Left renal cortex interstitium (tissue), 4 donors: Measurements from ENCODE around the gene IFT43. TPM values are rescaled to one million over a fixed set of nuclear protein-coding genes. Genes with fewer than 3 reads are reported as not detected.

Experiments used
- DNase-seq, 4 donors: peaks; one replicate each; pipeline ENCODE4 v3.0.0-alpha.2; 2013; ENCODE audit warnings: low read depth in 4 of 4, low spot score in 2 of 4, missing footprints in 1 of 4
- polyA plus RNA-seq, 4 donors: library from polyadenylated mRNA; unstranded; fragments of 120-200 nt; gene quantifications; one replicate each; pipeline ENCODE4 v1.2.1, GENCODE V29; 2013; ENCODE audit not compliant: insufficient read length in 4 of 4

IFT43 gene
- polyA plus RNA-seq: 10 to 100 TPM; 44.6 to 50.3 (median 48.3) TPM

GRCh38 chr14:75985618-75986438 lies at the start of gene IFT43:
IFT43 (plus strand) TSS chr14:75985763; CDS start chr14:75985787, 24 bp downstream.
- DNase-seq: peak in 3 of 4 donors; percentile 71 to 86 (median 85)

GRCh38 chr14:75939200-75939599 lies 46.4 kb upstream of the IFT43 start:
- no peak for DNase-seq

GRCh38 chr14:75941030-75941429 lies 44.5 kb upstream of the IFT43 start:
- no peak for DNase-seq

GRCh38 chr14:75944607-75945241 lies 40.8 kb upstream of the IFT43 start:
- DNase-seq: no peak

- no peak for DNase-seq
These were observed 38.8 kb upstream of the IFT43 start for GRCh38 chr14:75946785-75947184.

- DNase-seq: no peak
These were observed 33.1 kb upstream of the IFT43 start for GRCh38 chr14:75952489-75952888.

GRCh38 chr14:75959031-75959430 lies 26.5 kb upstream of the IFT43 start:
- no peak for DNase-seq

GRCh38 chr14:75960231-75960630 lies 25.3 kb upstream of the IFT43 start:
- no peak for DNase-seq

GRCh38 chr14:75961662-75962061 lies 23.9 kb upstream of the IFT43 start:
- no peak for DNase-seq

GRCh38 chr14:75967866-75968265 lies 17.7 kb upstream of the IFT43 start:
- DNase-seq: no peak

GRCh38 chr14:75968456-75968855 lies 17.1 kb upstream of the IFT43 start:
- no peak for DNase-seq

- no peak for DNase-seq
These were observed 16.4 kb upstream of the IFT43 start for GRCh38 chr14:75969126-75969525.

- no peak for DNase-seq
These were observed 15.7 kb upstream of the IFT43 start for GRCh38 chr14:75969891-75970290.

GRCh38 chr14:75970989-75971388 lies 14.6 kb upstream of the IFT43 start:
- no peak for DNase-seq

GRCh38 chr14:75971509-75971908 lies 14.1 kb upstream of the IFT43 start:
- DNase-seq: no peak

GRCh38 chr14:75972801-75973421 lies 12.7 kb upstream of the IFT43 start:
- DNase-seq: no peak

GRCh38 chr14:75976826-75977581 lies 8.6 kb upstream of the IFT43 start:
- no peak for DNase-seq

- no peak for DNase-seq
These were observed 8.0 kb upstream of the IFT43 start for GRCh38 chr14:75977582-75977943.

GRCh38 chr14:75978249-75978731 lies 7.3 kb upstream of the IFT43 start:
- DNase-seq: no peak

GRCh38 chr14:75979071-75979571 lies 6.4 kb upstream of the IFT43 start:
- DNase-seq: no peak
